Measurements from ENCODE around the gene EIF3J.
"Not testable (repeated sequence)": the region's sequence is repeated elsewhere in the genome, so short reads cannot be mapped to it uniquely, and the experiment has no call there.

DNA sequence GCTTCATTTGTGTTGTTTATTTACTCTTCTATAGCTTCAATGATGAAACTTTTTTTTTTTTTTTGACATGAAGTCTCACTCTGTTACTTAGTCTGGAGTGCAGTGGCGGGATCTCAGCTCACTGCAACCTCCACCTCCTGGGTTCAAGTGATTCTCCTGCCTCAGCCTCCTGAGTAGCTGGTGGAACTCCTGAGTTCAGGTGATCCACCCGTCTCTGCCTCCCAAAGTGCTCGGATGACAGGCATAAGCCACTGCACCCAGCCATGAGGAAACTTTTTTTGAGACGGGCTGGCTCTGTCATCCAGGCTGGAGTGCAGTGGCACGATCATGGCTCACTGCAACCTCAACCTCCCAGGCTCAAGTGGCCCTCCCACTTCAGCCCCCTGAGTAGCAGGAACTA lies 4.7 kb upstream of the EIF3J start:
- TF ChIP-seq, protein P1, sequence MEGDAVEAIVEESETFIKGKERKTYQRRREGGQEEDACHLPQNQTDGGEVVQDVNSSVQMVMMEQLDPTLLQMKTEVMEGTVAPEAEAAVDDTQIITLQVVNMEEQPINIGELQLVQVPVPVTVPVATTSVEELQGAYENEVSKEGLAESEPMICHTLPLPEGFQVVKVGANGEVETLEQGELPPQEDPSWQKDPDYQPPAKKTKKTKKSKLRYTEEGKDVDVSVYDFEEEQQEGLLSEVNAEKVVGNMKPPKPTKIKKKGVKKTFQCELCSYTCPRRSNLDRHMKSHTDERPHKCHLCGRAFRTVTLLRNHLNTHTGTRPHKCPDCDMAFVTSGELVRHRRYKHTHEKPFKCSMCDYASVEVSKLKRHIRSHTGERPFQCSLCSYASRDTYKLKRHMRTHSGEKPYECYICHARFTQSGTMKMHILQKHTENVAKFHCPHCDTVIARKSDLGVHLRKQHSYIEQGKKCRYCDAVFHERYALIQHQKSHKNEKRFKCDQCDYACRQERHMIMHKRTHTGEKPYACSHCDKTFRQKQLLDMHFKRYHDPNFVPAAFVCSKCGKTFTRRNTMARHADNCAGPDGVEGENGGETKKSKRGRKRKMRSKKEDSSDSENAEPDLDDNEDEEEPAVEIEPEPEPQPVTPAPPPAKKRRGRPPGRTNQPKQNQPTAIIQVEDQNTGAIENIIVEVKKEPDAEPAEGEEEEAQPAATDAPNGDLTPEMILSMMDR (conservative IDR thresholded peaks at IDR 0.05; ENCODE audit: low read length) = not testable (repeated sequence)
- TF ChIP-seq EZH2phosphoT487 (IDR thresholded peaks at IDR 0.05; ENCODE audit: borderline replicate concordance) = not testable (repeated sequence)

Data from Loucy (cell line).